Mesenchymal stem cell (in vitro differentiated cells and primary cell): ENCODE results near the gene TNIP1.

Experiments
- DNase-seq: peaks from one replicate; pipeline ENCODE4 v3.0.0-alpha.2; 2013
- H2AFZ ChIP-seq: one replicate; pipeline ENCODE4 v1.6.1; 2013; ENCODE audit warnings: low read depth, mild to moderate bottlenecking, control low read depth, inconsistent platforms, low read length, moderate library complexity
- H2AK5ac ChIP-seq: 2 replicates; pipeline ENCODE4 v1.6.1; 2013; ENCODE audit warnings: low read length, moderate library complexity, mild to moderate bottlenecking, inconsistent platforms; ENCODE audit not compliant: severe bottlenecking
- H2BK120ac ChIP-seq: one replicate; pipeline ENCODE4 v1.6.1; 2013; ENCODE audit warnings: low read depth, mild to moderate bottlenecking, inconsistent platforms, low read length, moderate library complexity
- H2BK12ac ChIP-seq, 2 experiments: one replicate each; pipeline ENCODE4 v1.6.1; 2013; ENCODE audit warnings: inconsistent platforms in 2 of 2, low read length in 2 of 2, mild to moderate bottlenecking in 2 of 2, moderate library complexity in 2 of 2, control low read depth in 1 of 2
- H2BK15ac ChIP-seq: one replicate; pipeline ENCODE4 v1.6.1; 2013; ENCODE audit warnings: mild to moderate bottlenecking, low read depth, inconsistent platforms; ENCODE audit not compliant: poor library complexity, severe bottlenecking
- H2BK5ac ChIP-seq: 2 replicates; pipeline ENCODE4 v1.6.1; 2013; ENCODE audit warnings: low read depth, mild to moderate bottlenecking, low read length, control low read depth, inconsistent platforms; ENCODE audit not compliant: poor library complexity, severe bottlenecking
- H3K14ac ChIP-seq, 2 experiments: one replicate each; pipeline ENCODE4 v1.6.1; 2013; ENCODE audit warnings: inconsistent platforms in 2 of 2, low read length in 2 of 2, control low read depth in 1 of 2, mild to moderate bottlenecking in 1 of 2, moderate library complexity in 1 of 2
- H3K18ac ChIP-seq, 2 experiments: one replicate each; pipeline ENCODE4 v1.6.1; 2013; ENCODE audit warnings: inconsistent platforms in 2 of 2, low read length in 2 of 2, control low read depth in 1 of 2, low read depth in 1 of 2, mild to moderate bottlenecking in 1 of 2
- H3K23ac ChIP-seq, 2 experiments: one replicate each; pipeline ENCODE4 v1.6.1; 2013; ENCODE audit warnings: inconsistent platforms in 2 of 2, low read length in 2 of 2, mild to moderate bottlenecking in 2 of 2, moderate library complexity in 2 of 2, control low read depth in 1 of 2
- H3K27ac ChIP-seq: 2 replicates; pipeline ENCODE4 v1.5.1; 2013; ENCODE audit warnings: mild to moderate bottlenecking, moderate library complexity, low read length, control low read depth, inconsistent platforms; ENCODE audit not compliant: poor library complexity, severe bottlenecking
- H3K27me3 ChIP-seq, 2 experiments: 2 replicates each; pipeline versions ENCODE4 v1.6.1 to v1.7.0; 2013; ENCODE audit warnings: low read length in 2 of 2, mild to moderate bottlenecking in 2 of 2, moderate library complexity in 2 of 2, control low read depth in 1 of 2, inconsistent platforms in 1 of 2; ENCODE audit not compliant: control insufficient read depth in 1 of 2, insufficient read depth in 1 of 2
- H3K36me3 ChIP-seq, 2 experiments: 2 replicates each; pipeline versions ENCODE4 v1.6.1 to v1.7.0; 2013; ENCODE audit warnings: low read length in 2 of 2, control low read depth in 1 of 2, inconsistent platforms in 1 of 2, low read depth in 1 of 2, mild to moderate bottlenecking in 1 of 2; ENCODE audit not compliant: insufficient read depth in 2 of 2, control insufficient read depth in 1 of 2
- H3K4ac ChIP-seq, 2 experiments: one replicate each; pipeline ENCODE4 v1.6.1; 2013; ENCODE audit warnings: inconsistent platforms in 2 of 2, low read length in 2 of 2, mild to moderate bottlenecking in 2 of 2, moderate library complexity in 2 of 2, control low read depth in 1 of 2, low read depth in 1 of 2
- H3K4me1 ChIP-seq: 2 replicates; pipeline ENCODE4 v1.6.1; 2013; ENCODE audit warnings: low read depth, low read length, control low read depth; ENCODE audit not compliant: control insufficient read depth, insufficient read depth
- H3K4me2 ChIP-seq: 2 replicates; pipeline ENCODE4 v1.6.1; 2013; ENCODE audit warnings: low read length, mild to moderate bottlenecking, inconsistent platforms; ENCODE audit not compliant: poor library complexity, severe bottlenecking
- H3K4me3 ChIP-seq, 2 experiments: 2 replicates each; pipeline versions ENCODE4 v1.5.1 to v1.7.0; 2013; ENCODE audit warnings: low read length in 2 of 2, mild to moderate bottlenecking in 2 of 2, control low read depth in 1 of 2, low read depth in 1 of 2; ENCODE audit not compliant: insufficient read depth in 1 of 2
- H3K79me1 ChIP-seq: replicated peaks from 2 replicates; pipeline ENCODE4 v1.6.1; 2013; ENCODE audit warnings: mild to moderate bottlenecking, control low read depth, low read length, inconsistent platforms; ENCODE audit not compliant: poor library complexity, severe bottlenecking
- H3K9ac ChIP-seq: 2 replicates; pipeline ENCODE4 v1.7.0; 2013; ENCODE audit warnings: mild to moderate bottlenecking, low read length, moderate library complexity
- H3K9me3 ChIP-seq: 2 replicates; pipeline ENCODE4 v1.7.0; 2013; ENCODE audit warnings: mild to moderate bottlenecking, low read length; ENCODE audit not compliant: control insufficient read depth
- H4K8ac ChIP-seq: one replicate; pipeline ENCODE4 v1.6.1; 2013; ENCODE audit warnings: inconsistent platforms, mild to moderate bottlenecking, low read length, moderate library complexity
- H4K91ac ChIP-seq: one replicate; pipeline ENCODE4 v1.6.1; 2013; ENCODE audit warnings: mild to moderate bottlenecking, low read length, inconsistent platforms
- WGBS: methylation state at CpG from one replicate; pipeline ENCODE4 v1.1.7; 2013; ENCODE audit warnings: mixed read lengths; 5-methylcytosine and 5-hydroxymethylcytosine counted together

TNIP1 gene

GRCh38 chr5:151079838-151080612 lies 809 bp downstream of the TNIP1 start:
- 7% methylated on average over 18 of the region's 21 CpGs for WGBS
- Histone ChIP-seq H3K4me1 (peaks cover 34% of the 10 kb centered on the region), H2BK15ac (no peak overlapping the region)

GRCh38 chr5:151078490-151079262 lies 2.2 kb downstream of the TNIP1 start:
- Histone ChIP-seq H3K9ac (no peak overlapping the region), H3K79me1 (no peaks in the 10 kb centered on the region), H2AK5ac (peak overlapping the region; percentile 57), H3K4me1 (peaks cover 34% of the 10 kb centered on the region), H3K23ac (no peak overlapping the region), H2AFZ (no peak overlapping the region), H3K27me3 (no peaks in the 10 kb centered on the region), H3K4me3 (no peak overlapping the region), H2BK15ac (no peak overlapping the region), H3K4ac (no peak overlapping the region), H2BK12ac (no peak overlapping the region), H3K14ac (no peak overlapping the region), H3K4me2 (peak overlapping the region; percentile 51), H3K36me3 (peaks cover 10 to 13% of the 10 kb centered on the region in 2 experiments), H4K8ac (no peak overlapping the region), H2BK5ac (peak overlapping the region; percentile 48), H4K91ac (no peak overlapping the region), H3K27ac (peak overlapping the region; percentile 82), H3K9me3 (no peaks in the 10 kb centered on the region), H3K18ac (no peak overlapping the region), H2BK120ac (no peak overlapping the region)
- 84% methylated on average over 16 of the region's 16 CpGs for WGBS
- DNase-seq, result no peak

More at GRCh38 chr5:151079838-151080612, 809 bp downstream of the TNIP1 start:
- Histone ChIP-seq H2BK12ac (peak overlapping the region in 1 of 2 experiments; percentile 31), H3K4me3 (peak overlapping the region; percentile 88 to 90), H3K14ac (no peak overlapping the region), H3K36me3 (peaks cover 10% of the 10 kb centered on the region in 2 experiments), H2AFZ (no peak overlapping the region), H3K27ac (peak overlapping the region; percentile 82), H3K23ac (no peak overlapping the region), H3K4me2 (peak overlapping the region; percentile 36), H3K4ac (peak overlapping the region in 1 of 2 experiments; percentile 95), H4K8ac (no peak overlapping the region), H2AK5ac (no peak overlapping the region), H3K27me3 (no peaks in the 10 kb centered on the region), H3K9me3 (no peaks in the 10 kb centered on the region), H3K79me1 (no peaks in the 10 kb centered on the region), H4K91ac (peak overlapping the region; percentile 95), H3K18ac (peak overlapping the region; percentile 96 to 98), H3K9ac (peak overlapping the region; percentile 95), H2BK5ac (peak overlapping the region; percentile 99), H2BK120ac (peak overlapping the region; percentile 90)
- DNase-seq, result peak; percentile 66

- H2BK15ac ChIP-seq, result no peak overlapping the region
- H2BK12ac ChIP-seq, result no peak overlapping the region
- 99% methylated on average over 3 of the region's 3 CpGs for WGBS
- H2AFZ ChIP-seq, result no peak overlapping the region
- H3K9ac ChIP-seq, result no peak overlapping the region
- H3K4me1 ChIP-seq, result peaks cover 31% of the 10 kb centered on the region
- no peak overlapping the region for H4K8ac ChIP-seq
- H4K91ac ChIP-seq, result no peak overlapping the region
- no peak overlapping the region for H3K4me3 ChIP-seq
- no peak overlapping the region for H3K14ac ChIP-seq
- H3K18ac ChIP-seq, result no peak overlapping the region
- H3K9me3 ChIP-seq, result no peaks in the 10 kb centered on the region
- no peak overlapping the region for H2BK120ac ChIP-seq
- H3K36me3 ChIP-seq, result peaks cover 10 to 13% of the 10 kb centered on the region in 2 experiments
- H3K4me2 ChIP-seq, result no peak overlapping the region
- H3K27ac ChIP-seq, result peak overlapping the region; percentile 82
- no peak overlapping the region for H3K23ac ChIP-seq
- no peaks in the 10 kb centered on the region for H3K79me1 ChIP-seq
- DNase-seq, result no peak
- peak overlapping the region; percentile 25 for H2AK5ac ChIP-seq
- no peak overlapping the region for H3K4ac ChIP-seq
- H3K27me3 ChIP-seq, result no peaks in the 10 kb centered on the region
- H2BK5ac ChIP-seq, result peak overlapping the region; percentile 9
These were observed 2.9 kb downstream of the TNIP1 start for GRCh38 chr5:151077967-151078366.

GRCh38 chr5:151077419-151077818 lies 3.4 kb downstream of the TNIP1 start:
- Histone ChIP-seq H3K27ac (peak overlapping the region; percentile 82), H3K27me3 (no peaks in the 10 kb centered on the region), H3K9me3 (no peaks in the 10 kb centered on the region), H3K36me3 (peaks cover 10 to 13% of the 10 kb centered on the region in 2 experiments), H3K79me1 (no peaks in the 10 kb centered on the region), H2BK15ac (no peak overlapping the region), H3K4ac (no peak overlapping the region), H4K91ac (no peak overlapping the region), H3K23ac (no peak overlapping the region), H2BK12ac (no peak overlapping the region), H3K14ac (no peak overlapping the region), H3K9ac (no peak overlapping the region), H2BK120ac (no peak overlapping the region), H2AFZ (no peak overlapping the region), H2BK5ac (no peak overlapping the region), H3K18ac (no peak overlapping the region), H3K4me2 (no peak overlapping the region), H2AK5ac (no peak overlapping the region), H3K4me3 (no peak overlapping the region), H3K4me1 (peaks cover 31% of the 10 kb centered on the region), H4K8ac (no peak overlapping the region)
- DNase-seq, result no peak
- 94% methylated on average over 9 of the region's 9 CpGs for WGBS
